Natural killer cell (primary cell): ENCODE results near the gene SP6. TPM values are rescaled to one million over a fixed set of nuclear protein-coding genes. Genes with fewer than 3 reads are reported as not detected.

Experiments
- ATAC-seq, 3 donors: fragments of 150-1000 bp in 2 of 3; fragments of 200-7000 bp in 1 of 3; cut with Tn5 transposase; 1 replicate in 1 of 3; 2 replicates in 2 of 3; pipeline ENCODE4 v1.10.0; 2021; ENCODE audit warnings: mild to moderate bottlenecking in 2 of 3, moderate library complexity in 2 of 3
- DNase-seq, 2 donors: peaks; one replicate each; pipeline versions ENCODE4 v3.0.0 to v3.0.0-alpha.2; 2013 to 2021; ENCODE audit warnings: mixed read lengths in 1 of 2
- H3K27ac ChIP-seq: one replicate; pipeline ENCODE4 v1.5.1; 2013; ENCODE audit warnings: mild to moderate bottlenecking, low read length
- H3K27me3 ChIP-seq: one replicate; pipeline ENCODE4 v1.6.1; 2013; ENCODE audit warnings: low read length; ENCODE audit not compliant: control insufficient read depth, insufficient read depth
- H3K36me3 ChIP-seq: one replicate; pipeline ENCODE4 v1.6.1; 2013; ENCODE audit warnings: low read length; ENCODE audit not compliant: control insufficient read depth, insufficient read depth
- H3K4me1 ChIP-seq: one replicate; pipeline ENCODE4 v1.6.1; 2013; ENCODE audit warnings: low read length; ENCODE audit not compliant: control insufficient read depth, insufficient read depth
- H3K4me3 ChIP-seq: one replicate; pipeline ENCODE4 v1.5.1; 2013; ENCODE audit warnings: low read length
- H3K9me3 ChIP-seq: one replicate; pipeline ENCODE4 v1.6.1; 2013; ENCODE audit warnings: low read length; ENCODE audit not compliant: control insufficient read depth, insufficient read depth
- H3K27ac Mint-ChIP-seq, 2 donors: one replicate each; pipeline ENCODE4 v1.8.0; 2022; ENCODE audit warnings: mild to moderate bottlenecking in 2 of 2, mixed read lengths in 2 of 2, moderate library complexity in 1 of 2
- H3K27me3 Mint-ChIP-seq, 2 donors: one replicate each; pipeline ENCODE4 v1.8.0; 2022; ENCODE audit warnings: low read depth in 2 of 2, mixed read lengths in 2 of 2
- H3K36me3 Mint-ChIP-seq: one replicate; pipeline ENCODE4 v1.8.0; 2022; ENCODE audit warnings: mixed read lengths
- H3K4me1 Mint-ChIP-seq, 2 donors: one replicate each; pipeline ENCODE4 v1.8.0; 2022; ENCODE audit warnings: mixed read lengths in 2 of 2
- H3K4me3 Mint-ChIP-seq: one replicate; pipeline ENCODE4 v1.8.0; 2022; ENCODE audit warnings: mild to moderate bottlenecking, moderate library complexity, mixed read lengths
- H3K9me3 Mint-ChIP-seq, 2 donors: one replicate each; pipeline ENCODE4 v1.8.0; 2022; ENCODE audit warnings: mixed read lengths in 2 of 2
- CTCF ChIP-seq: fragments of 200-600 bp; IDR thresholded peaks from one replicate; pipeline ENCODE4 v1.8.0; 2022; ENCODE audit warnings: antibody characterized with exemption
- WGBS: methylation state at CpG from one replicate; pipeline ENCODE4 v1.1.7; 2013; ENCODE audit warnings: missing lambda C conversion rate; ENCODE audit not compliant: insufficient coverage; 5-methylcytosine and 5-hydroxymethylcytosine counted together
- intact Hi-C: fragments of 100-400 bp; cut with micrococcal nuclease; formaldehyde crosslinking; loops from one replicate; pipeline ENCODE4 v1.14.2; 2022
- total RNA-seq, 4 donors: library from RNA; stranded (reverse); fragments of 120-200 nt in 1 of 4; gene quantifications; one replicate each; pipeline versions ENCODE4 v1.2.3 to v1.2.4, GENCODE V29; 2013 to 2022

The SP6 gene
- total RNA-seq, 3 donors from 2014 or later (not counting 1 experiment from before 2014, with no cell fraction given), result 0.09 TPM; not detected in 1

DNA sequence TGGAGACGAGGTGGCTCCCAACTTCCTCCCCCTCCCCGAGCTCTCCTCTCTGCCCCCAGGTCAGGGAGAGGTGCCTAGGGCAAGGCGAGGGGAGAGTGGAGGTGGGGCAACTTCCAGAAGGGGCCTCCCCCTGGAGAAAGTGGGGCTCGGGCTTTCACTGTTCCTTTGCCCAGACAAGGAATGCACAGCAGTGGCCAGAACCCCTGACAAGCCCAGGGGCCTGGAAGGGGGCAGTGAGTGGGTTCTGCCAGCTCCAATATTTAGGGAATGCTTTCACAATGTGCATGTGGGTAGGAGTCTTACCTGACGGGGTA is 33.4 kb upstream of the SP6 start:
- Histone ChIP-seq H3K4me1 (peaks cover 8% of the 10 kb centered on the region), H3K4me3 (no peak overlapping the region), H3K27ac (no peak overlapping the region), H3K36me3 (no peaks in the 10 kb centered on the region), H3K9me3 (no peaks in the 10 kb centered on the region), H3K27me3 (no peaks in the 10 kb centered on the region)
- DNase-seq, result no peak
- no peak for TF ChIP-seq CTCF
- Mint-ChIP-seq H3K27ac (no peak overlapping the region), H3K4me1 (peaks cover 0 to 6% of the 10 kb centered on the region in 2 donors), H3K27me3 (peaks cover 0 to 4% of the 10 kb centered on the region in 2 donors), H3K4me3 (no peak overlapping the region), H3K9me3 (no peaks in the 10 kb centered on the region), H3K36me3 (no peaks in the 10 kb centered on the region)
- 80% methylated on average over 3 of the region's 5 CpGs for WGBS
- ATAC-seq, result no peak
- intact Hi-C loops, result no loop called here

GRCh38 chr17:47883589-47884426 is 32.8 kb upstream of the SP6 start:
- Mint-ChIP-seq H3K4me1 (peaks cover 0 to 6% of the 10 kb centered on the region in 2 donors), H3K27ac (no peak overlapping the region), H3K4me3 (no peak overlapping the region), H3K36me3 (no peaks in the 10 kb centered on the region), H3K27me3 (peaks cover 0 to 8% of the 10 kb centered on the region in 2 donors), H3K9me3 (no peaks in the 10 kb centered on the region)
- no peak for ATAC-seq
- Histone ChIP-seq H3K27ac (no peak overlapping the region), H3K4me3 (no peak overlapping the region), H3K4me1 (peaks cover 8% of the 10 kb centered on the region), H3K27me3 (no peaks in the 10 kb centered on the region), H3K9me3 (no peaks in the 10 kb centered on the region), H3K36me3 (no peaks in the 10 kb centered on the region)
- 92% methylated on average over 7 of the region's 9 CpGs for WGBS
- DNase-seq, result no peak
- no peak for TF ChIP-seq CTCF
- intact Hi-C loops, result no loop called here

DNA sequence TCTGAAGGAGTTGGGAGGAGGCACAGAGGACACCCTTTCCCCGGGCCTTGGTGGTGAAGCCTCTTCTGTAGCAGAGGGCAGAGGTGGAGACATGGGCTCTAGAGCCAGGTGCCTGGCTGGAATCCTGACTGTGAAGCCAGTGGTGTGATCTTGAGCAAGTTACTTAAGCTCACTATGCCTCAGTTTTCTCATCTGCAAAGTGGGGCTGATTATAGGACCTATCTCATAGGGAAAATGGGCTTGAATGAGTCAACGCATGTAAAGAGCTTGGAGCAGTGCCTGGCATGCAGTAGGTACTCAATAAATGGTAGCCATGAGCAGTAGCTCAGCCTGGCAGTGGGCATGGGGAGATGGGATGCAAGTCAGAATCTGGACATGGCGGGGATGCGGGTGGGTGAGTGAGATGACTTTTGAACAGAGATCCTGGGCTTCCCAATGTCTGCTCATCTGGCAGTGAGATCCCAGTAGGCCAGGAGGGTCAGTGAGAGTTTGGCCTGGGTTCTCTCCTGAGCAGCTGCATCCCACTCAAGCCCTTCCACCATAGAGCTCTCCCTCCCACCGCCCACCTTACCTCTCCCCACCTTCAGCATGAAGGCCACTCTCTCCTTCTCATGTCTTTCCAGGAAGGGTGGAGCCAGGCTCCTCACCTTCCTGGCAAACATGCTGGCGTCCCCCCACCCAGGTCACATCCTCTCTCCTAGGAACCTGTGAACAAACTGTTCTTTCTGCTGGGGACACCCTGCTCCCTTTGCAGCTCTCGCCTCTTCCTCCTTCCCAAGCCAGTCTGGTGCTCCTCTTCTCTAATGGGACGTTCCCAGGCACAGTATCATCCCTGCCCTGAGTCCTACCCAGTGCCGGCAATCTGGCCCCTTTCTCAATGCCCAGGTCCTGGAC is 32.0 kb upstream of the SP6 start:
- WGBS, result 89% methylated on average over 8 of the region's 9 CpGs
- TF ChIP-seq CTCF, result no peak
- Mint-ChIP-seq H3K27ac (no peak overlapping the region), H3K9me3 (no peaks in the 10 kb centered on the region), H3K36me3 (no peaks in the 10 kb centered on the region), H3K4me3 (no peak overlapping the region), H3K4me1 (peaks cover 0 to 6% of the 10 kb centered on the region in 2 donors), H3K27me3 (peaks cover 6 to 13% of the 10 kb centered on the region in 2 donors)
- DNase-seq, result no peak
- Histone ChIP-seq H3K4me1 (peaks cover 8% of the 10 kb centered on the region), H3K36me3 (no peaks in the 10 kb centered on the region), H3K27ac (no peak overlapping the region), H3K27me3 (no peaks in the 10 kb centered on the region), H3K4me3 (no peak overlapping the region), H3K9me3 (no peaks in the 10 kb centered on the region)
- intact Hi-C loops, result no loop called here
- no peak for ATAC-seq
